ENCODE measurements around the gene SCYGR3.

SCYGR3 gene

GRCh38 chr2:227614740-227615139 lies at the start of gene SCYGR3:
TSS of gene SCYGR3 (minus strand) at chr2:227614840. CDS start at chr2:227614840, 0 bp downstream.
- DNase-seq, result no peak

GRCh38 chr2:227661827-227662226 lies 47.2 kb upstream of the SCYGR3 start:
- no peak for DNase-seq

- no peak for DNase-seq
Measured at GRCh38 chr2:227661025-227661649, 46.5 kb upstream of the SCYGR3 start.

- no peak for DNase-seq
Measured at GRCh38 chr2:227657199-227657845, 42.7 kb upstream of the SCYGR3 start.

GRCh38 chr2:227655454-227655853 lies 40.8 kb upstream of the SCYGR3 start:
- no peak for DNase-seq

GRCh38 chr2:227654426-227654825 lies 39.8 kb upstream of the SCYGR3 start:
- no peak for DNase-seq

- no peak for DNase-seq
Measured at GRCh38 chr2:227653419-227653818, 38.8 kb upstream of the SCYGR3 start.

- DNase-seq, result no peak
Measured at GRCh38 chr2:227643990-227644551, 29.4 kb upstream of the SCYGR3 start.

GRCh38 chr2:227642656-227643055 lies 28.0 kb upstream of the SCYGR3 start:
- no peak for DNase-seq

GRCh38 chr2:227634201-227634600 lies 19.6 kb upstream of the SCYGR3 start:
- DNase-seq, result no peak

- DNase-seq, result no peak
Measured at GRCh38 chr2:227632827-227633226, 18.2 kb upstream of the SCYGR3 start.

GRCh38 chr2:227630322-227630721 lies 15.7 kb upstream of the SCYGR3 start:
- DNase-seq, result no peak

GRCh38 chr2:227629435-227629834 lies 14.8 kb upstream of the SCYGR3 start:
- DNase-seq, result no peak

GRCh38 chr2:227627769-227628168 lies 13.1 kb upstream of the SCYGR3 start:
- no peak for DNase-seq

GRCh38 chr2:227626580-227627151 lies 12.0 kb upstream of the SCYGR3 start:
- DNase-seq, result no peak

- no peak for DNase-seq
Measured at GRCh38 chr2:227625420-227625819, 10.8 kb upstream of the SCYGR3 start.

GRCh38 chr2:227623226-227623625 lies 8.6 kb upstream of the SCYGR3 start:
- no peak for DNase-seq

- DNase-seq, result no peak
Measured at GRCh38 chr2:227617316-227618230, 2.9 kb upstream of the SCYGR3 start, which contains the start of gene SCYGR4. TSS of gene SCYGR4 (plus strand) at chr2:227617498. CDS start at chr2:227617498, 0 bp downstream.

GRCh38 chr2:227616631-227617030 lies 2.0 kb upstream of the SCYGR3 start:
- no peak for DNase-seq

GRCh38 chr2:227615906-227616305 lies 1.3 kb upstream of the SCYGR3 start:
- no peak for DNase-seq

- DNase-seq, result no peak
Measured at GRCh38 chr2:227615181-227615580, 541 bp upstream of the SCYGR3 start.

GRCh38 chr2:227614246-227614645 lies 394 bp downstream of the SCYGR3 start:
- DNase-seq, result no peak

- no peak for DNase-seq
Measured at GRCh38 chr2:227613272-227613660, 1.4 kb downstream of the SCYGR3 start.

Measured in NCI-H1105 (cell line).